ENCODE measurements around the gene TET2.
A peak's percentile ranks its signal among the peaks of the same experiment; 100 is the strongest.

TET2 gene

DNA sequence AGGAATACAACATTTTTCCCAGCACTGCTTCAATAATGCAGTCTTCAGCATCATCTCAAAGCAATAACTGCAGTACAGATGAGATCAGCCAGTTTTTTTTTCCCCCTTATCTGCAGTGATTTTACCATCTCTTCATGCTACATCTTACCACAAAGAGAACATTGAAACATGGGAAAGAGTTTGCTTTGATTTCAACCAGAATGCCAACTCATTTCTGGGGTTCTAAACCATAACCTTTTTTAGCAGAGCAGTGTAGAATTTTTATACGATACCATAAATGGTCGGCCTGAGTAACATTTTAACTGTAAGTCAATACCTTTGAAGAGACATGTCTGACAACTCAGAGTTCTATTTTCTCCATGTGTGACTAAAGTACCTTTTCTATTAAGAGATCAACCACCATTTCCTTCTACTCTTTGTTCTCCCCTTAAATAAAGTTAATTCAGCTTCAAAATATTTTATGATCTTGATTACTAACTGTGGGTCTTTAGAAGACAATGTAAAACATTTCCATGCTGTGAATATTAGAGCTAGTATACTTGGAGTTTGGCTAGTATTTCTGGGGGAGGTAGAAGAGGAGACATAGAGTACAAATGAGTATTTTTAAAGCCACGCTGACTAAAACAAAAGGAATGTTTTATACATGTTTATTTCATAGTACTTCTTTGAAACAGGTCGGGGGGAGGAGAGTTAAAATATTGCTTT lies 69.1 kb downstream of the TET2 start:
- Histone ChIP-seq H3K27ac (peak overlapping the region in 1 of 2 donors; percentile 5), H3K9me3 (no peaks in the 10 kb centered on the region), H3K4me3 (no peak overlapping the region), H3K27me3 (no peaks in the 10 kb centered on the region), H3K4me1 (peaks cover 0 to 26% (median 0%) of the 10 kb centered on the region in 4 donors), H3K36me3 (peaks cover 0 to 3% (median 0%) of the 10 kb centered on the region in 3 donors)
- intact Hi-C loops (cut with DNase I; ENCODE audit: low total_unique reads) = no loop called here
- TF ChIP-seq, protein P1, sequence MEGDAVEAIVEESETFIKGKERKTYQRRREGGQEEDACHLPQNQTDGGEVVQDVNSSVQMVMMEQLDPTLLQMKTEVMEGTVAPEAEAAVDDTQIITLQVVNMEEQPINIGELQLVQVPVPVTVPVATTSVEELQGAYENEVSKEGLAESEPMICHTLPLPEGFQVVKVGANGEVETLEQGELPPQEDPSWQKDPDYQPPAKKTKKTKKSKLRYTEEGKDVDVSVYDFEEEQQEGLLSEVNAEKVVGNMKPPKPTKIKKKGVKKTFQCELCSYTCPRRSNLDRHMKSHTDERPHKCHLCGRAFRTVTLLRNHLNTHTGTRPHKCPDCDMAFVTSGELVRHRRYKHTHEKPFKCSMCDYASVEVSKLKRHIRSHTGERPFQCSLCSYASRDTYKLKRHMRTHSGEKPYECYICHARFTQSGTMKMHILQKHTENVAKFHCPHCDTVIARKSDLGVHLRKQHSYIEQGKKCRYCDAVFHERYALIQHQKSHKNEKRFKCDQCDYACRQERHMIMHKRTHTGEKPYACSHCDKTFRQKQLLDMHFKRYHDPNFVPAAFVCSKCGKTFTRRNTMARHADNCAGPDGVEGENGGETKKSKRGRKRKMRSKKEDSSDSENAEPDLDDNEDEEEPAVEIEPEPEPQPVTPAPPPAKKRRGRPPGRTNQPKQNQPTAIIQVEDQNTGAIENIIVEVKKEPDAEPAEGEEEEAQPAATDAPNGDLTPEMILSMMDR (IDR thresholded peaks at IDR 0.05) = no peak
- no peak for DNase-seq

DNA sequence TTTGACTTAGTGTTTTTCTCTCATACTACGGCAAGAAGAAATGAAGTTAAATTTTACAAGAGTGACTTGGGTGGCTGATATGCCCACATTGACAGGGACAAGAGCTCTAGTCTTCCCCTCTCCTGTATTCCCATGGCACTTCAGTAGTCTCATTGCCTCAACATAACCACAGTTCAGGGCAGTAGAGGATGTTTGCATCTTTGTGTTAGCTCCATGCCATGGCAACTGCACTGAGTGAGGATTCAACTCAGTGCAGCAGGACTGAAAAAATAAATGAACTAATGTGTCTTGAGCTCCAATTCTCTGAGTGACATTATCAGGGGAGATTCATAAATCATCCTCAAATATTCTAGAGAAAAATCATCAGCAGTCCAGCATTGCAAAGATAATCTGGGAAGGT lies 78.8 kb downstream of the TET2 start:
- Histone ChIP-seq H3K4me3 (no peak overlapping the region), H3K27ac (no peak overlapping the region), H3K9me3 (no peaks in the 10 kb centered on the region), H3K27me3 (no peaks in the 10 kb centered on the region), H3K4me1 (peaks cover 0 to 21% (median 2%) of the 10 kb centered on the region in 4 donors), H3K36me3 (no peaks in the 10 kb centered on the region)
- TF ChIP-seq, protein P1 (IDR thresholded peaks at IDR 0.05) = no peak
- DNase-seq = no peak
- intact Hi-C loops (cut with DNase I; ENCODE audit: low total_unique reads) = no loop called here

DNA sequence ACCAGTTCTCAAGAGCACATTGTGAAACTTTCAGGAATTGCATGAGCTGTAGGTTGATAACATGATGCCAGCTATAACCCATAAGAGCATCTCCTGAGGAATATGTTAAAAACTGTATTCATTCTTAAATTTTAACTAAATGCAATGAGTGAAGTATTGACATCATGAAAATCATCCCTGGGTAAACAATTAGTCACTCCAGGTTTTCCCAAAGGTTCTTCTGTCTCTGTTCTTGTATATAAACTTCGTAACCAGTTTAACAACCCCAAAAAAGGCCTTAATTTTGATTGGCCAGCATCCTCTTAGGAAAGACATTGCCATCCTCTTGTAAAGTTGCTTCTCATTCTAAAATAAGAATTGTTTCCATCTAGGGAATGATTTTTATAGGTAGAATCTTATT lies 80.4 kb downstream of the TET2 start:
- no peak overlapping the region for H3K4me3 ChIP-seq
- TF ChIP-seq, protein P1 (IDR thresholded peaks at IDR 0.05) = no peak

DNA sequence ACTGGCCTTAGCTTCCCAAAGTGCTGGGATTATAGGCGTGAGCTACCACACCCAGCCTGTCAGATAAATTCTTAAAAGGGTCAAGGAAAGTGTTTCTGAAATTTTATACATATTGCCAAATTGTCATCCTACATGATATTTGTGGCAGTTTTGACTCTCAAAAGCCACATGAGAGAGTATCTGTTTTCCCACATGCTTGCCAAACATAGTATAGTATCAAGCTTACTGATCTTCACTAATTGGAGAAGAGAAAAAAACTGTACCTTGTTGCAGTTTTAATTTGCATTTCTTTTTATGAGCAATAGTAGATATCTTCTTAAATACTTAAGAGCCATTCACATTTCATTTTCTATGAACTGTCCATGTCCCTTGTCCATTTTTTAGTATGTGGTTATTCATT lies 83.6 kb downstream of the TET2 start:
- TF ChIP-seq, protein P1 (IDR thresholded peaks at IDR 0.05) = no peak
- Histone ChIP-seq H3K27me3 (no peaks in the 10 kb centered on the region), H3K36me3 (peaks cover 9 to 16% (median 11%) of the 10 kb centered on the region in 3 donors), H3K9me3 (no peaks in the 10 kb centered on the region), H3K4me1 (peaks cover 0 to 26% (median 3%) of the 10 kb centered on the region in 4 donors), H3K4me3 (no peak overlapping the region), H3K27ac (no peak overlapping the region)
- intact Hi-C loops (cut with DNase I; ENCODE audit: low total_unique reads) = no loop called here
- DNase-seq = no peak

More for the DNA sequence above, 80.4 kb downstream of the TET2 start:
- DNase-seq = no peak
- Histone ChIP-seq H3K4me1 (peaks cover 0 to 26% (median 3%) of the 10 kb centered on the region in 4 donors), H3K27me3 (no peaks in the 10 kb centered on the region), H3K36me3 (no peaks in the 10 kb centered on the region), H3K9me3 (no peaks in the 10 kb centered on the region), H3K27ac (no peak overlapping the region)
- intact Hi-C loops (cut with DNase I; ENCODE audit: low total_unique reads) = no loop called here

DNA sequence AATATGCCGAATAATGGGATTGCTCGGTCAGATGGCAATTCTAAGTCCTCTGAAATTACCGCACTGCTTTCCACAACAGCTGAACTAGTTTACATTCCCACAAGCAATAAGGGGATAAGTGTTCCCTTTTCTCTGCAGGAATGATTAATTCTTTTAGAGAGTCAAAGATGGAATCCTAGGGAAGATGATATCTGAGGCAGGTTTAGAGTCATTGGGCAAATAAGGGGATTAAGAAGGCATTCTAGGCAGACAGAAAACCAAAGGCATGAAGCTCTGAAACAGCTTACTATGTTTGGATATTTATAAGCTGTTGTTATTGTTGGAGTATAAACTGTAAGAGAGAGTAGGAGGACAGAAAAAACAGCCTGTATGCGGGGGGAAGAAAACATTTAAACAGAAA lies 85.7 kb downstream of the TET2 start:
- intact Hi-C loops (cut with DNase I; ENCODE audit: low total_unique reads) = no loop called here
- TF ChIP-seq, protein P1 (IDR thresholded peaks at IDR 0.05) = no peak
- H3K9me3 ChIP-seq = no peaks in the 10 kb centered on the region
- no peaks in the 10 kb centered on the region for H3K27me3 ChIP-seq
- peaks cover 0 to 19% (median 2%) of the 10 kb centered on the region in 4 donors for H3K4me1 ChIP-seq
- peaks cover 9 to 29% (median 20%) of the 10 kb centered on the region in 3 donors for H3K36me3 ChIP-seq
- DNase-seq = no peak
- H3K4me3 ChIP-seq = no peak overlapping the region
- H3K27ac ChIP-seq = no peak overlapping the region
